Thyroid gland (tissue), 4 donors: ENCODE results near the gene COL10A1. TPM values are rescaled to one million over a fixed set of nuclear protein-coding genes. Genes with fewer than 3 reads are reported as not detected.
"Not testable (repeated sequence)": the region's sequence is repeated elsewhere in the genome, so short reads cannot be mapped to it uniquely, and the experiment has no call there.

Source experiments
- DNase-seq, 2 donors: peaks; one replicate each; pipeline ENCODE4 v3.0.0-alpha.2; 2019
- H3K27ac ChIP-seq, 3 donors: fragments of 200-600 bp; sonication (generic); 1 replicate in 2 of 3; 2 replicates in 1 of 3; pipeline ENCODE4 v1.5.1; 2016 to 2019; ENCODE audit warnings: mild to moderate bottlenecking in 1 of 3, moderate library complexity in 1 of 3
- H3K27me3 ChIP-seq: fragments of 200-600 bp; sonication (generic); one replicate; pipeline ENCODE4 v1.5.1; 2019
- H3K36me3 ChIP-seq, 2 donors: fragments of 200-600 bp; sonication (generic); one replicate each; pipeline ENCODE4 v1.5.1; 2016 to 2019
- H3K4me1 ChIP-seq, 2 donors: fragments of 200-600 bp; sonication (generic); one replicate each; pipeline ENCODE4 v1.5.1; 2017 to 2019
- H3K4me3 ChIP-seq, 3 donors: fragments of 200-600 bp; sonication (generic); replicated peaks in 1 of 3; 1 replicate in 2 of 3; 2 replicates in 1 of 3; pipeline ENCODE4 v1.5.1; 2016; ENCODE audit warnings: mild to moderate bottlenecking in 1 of 3
- H3K9me3 ChIP-seq: fragments of 200-600 bp; sonication (generic); one replicate; pipeline ENCODE4 v1.5.1; 2017
- POLR2A ChIP-seq, 2 donors: fragments of 450-650 bp; IDR thresholded peaks; one replicate each; pipeline ENCODE4 v1.6.1; 2017; ENCODE audit warnings: antibody characterized with exemption in 2 of 2, mild to moderate bottlenecking in 2 of 2, moderate library complexity in 1 of 2
- WGBS, 2 donors: methylation state at CpG; one replicate each; pipeline ENCODE4 v1.1.5; 2017; 5-methylcytosine and 5-hydroxymethylcytosine counted together
- intact Hi-C: fragments of 100-400 bp; cut with DNase I; formaldehyde crosslinking; loops from one replicate; pipeline ENCODE4 v1.15.1; 2023
- total RNA-seq, 4 donors: library from RNA; depleted of rRNA; stranded (reverse); fragments of >200 nt; gene quantifications; one replicate each; pipeline ENCODE4 v1.2.3, GENCODE V29; 2016
- TF ChIP-seq, protein P1 (sequence below), 6 experiments: fragments of 200-600 bp in 3 of 6; fragments of 450-650 bp in 3 of 6; sonication (generic) in 3 of 6; IDR thresholded peaks; one replicate each; pipeline ENCODE4 v1.5.1; 2016 to 2019; ENCODE audit warnings: antibody characterized with exemption in 6 of 6, mild to moderate bottlenecking in 2 of 6, inconsistent platforms in 1 of 6, moderate library complexity in 1 of 6

The COL10A1 gene
- total RNA-seq, 4 donors from 2014 or later: 0.78 TPM; not detected in 3

DNA sequence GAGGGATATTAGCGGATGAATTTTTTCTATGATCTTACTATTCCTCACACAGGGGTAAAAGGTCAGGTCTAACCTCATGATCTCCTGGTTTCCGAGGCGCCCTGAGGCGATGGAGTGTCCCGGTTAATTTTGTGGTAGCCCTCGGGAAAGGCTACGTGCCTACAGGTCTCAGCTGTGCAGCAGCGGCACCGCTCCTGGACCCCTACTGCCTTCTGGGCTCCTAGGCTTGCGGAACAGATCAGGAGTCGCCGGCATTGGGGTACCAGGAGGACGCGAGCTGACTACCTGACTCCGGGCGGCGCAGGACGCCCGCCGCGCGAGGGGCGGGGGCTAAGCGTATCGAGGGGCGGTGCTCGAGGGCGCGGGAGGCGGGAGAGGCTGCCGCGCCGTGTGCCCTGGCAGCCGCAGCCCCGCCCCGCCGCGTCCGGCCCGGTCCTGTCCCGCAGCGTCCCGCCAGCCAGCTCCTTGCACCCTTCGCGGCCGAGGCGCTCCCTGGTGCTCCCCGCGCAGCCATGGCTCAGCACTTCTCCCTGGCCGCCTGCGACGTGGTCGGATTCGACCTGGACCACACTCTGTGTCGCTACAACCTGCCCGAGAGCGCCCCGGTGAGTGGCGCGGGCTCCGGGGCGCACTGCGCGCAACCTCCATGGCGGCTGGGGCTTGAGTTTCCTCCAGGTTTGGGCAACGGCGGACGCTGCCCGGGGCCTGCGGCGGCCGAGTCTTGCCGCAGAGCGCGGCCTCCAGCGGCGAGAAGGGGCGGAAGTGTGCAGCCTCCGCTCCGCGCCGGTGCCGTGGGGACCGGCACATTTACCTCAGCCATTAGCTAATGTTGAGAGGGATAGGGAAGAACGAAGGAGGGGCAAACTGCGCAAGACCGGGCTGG lies 25.3 kb downstream of the COL10A1 start, which contains the start of gene NT5DC1:
TSS of gene NT5DC1 (plus strand) at position 435 of the 883 bp plus-strand sequence. CDS start at position 513, 78 bp downstream.
- Histone ChIP-seq H3K4me3 (peak within 1 kb of the TSS; percentile 68 to 80 (median 78)), H3K4me1 (peaks cover 8 to 23% of the 10 kb centered on the region in 2 donors), H3K9me3 (no peaks in the 10 kb centered on the region), H3K27me3 (no peaks in the 10 kb centered on the region), H3K27ac (peak within 1 kb of the TSS; percentile 97 to 98 (median 97)), H3K36me3 (no peaks in the 10 kb centered on the region)
- peak; percentile 88 to 89 for DNase-seq
- peak; percentile 25 to 95 for TF ChIP-seq POLR2A (IDR thresholded peaks at IDR 0.05)
- TF ChIP-seq, protein P1, sequence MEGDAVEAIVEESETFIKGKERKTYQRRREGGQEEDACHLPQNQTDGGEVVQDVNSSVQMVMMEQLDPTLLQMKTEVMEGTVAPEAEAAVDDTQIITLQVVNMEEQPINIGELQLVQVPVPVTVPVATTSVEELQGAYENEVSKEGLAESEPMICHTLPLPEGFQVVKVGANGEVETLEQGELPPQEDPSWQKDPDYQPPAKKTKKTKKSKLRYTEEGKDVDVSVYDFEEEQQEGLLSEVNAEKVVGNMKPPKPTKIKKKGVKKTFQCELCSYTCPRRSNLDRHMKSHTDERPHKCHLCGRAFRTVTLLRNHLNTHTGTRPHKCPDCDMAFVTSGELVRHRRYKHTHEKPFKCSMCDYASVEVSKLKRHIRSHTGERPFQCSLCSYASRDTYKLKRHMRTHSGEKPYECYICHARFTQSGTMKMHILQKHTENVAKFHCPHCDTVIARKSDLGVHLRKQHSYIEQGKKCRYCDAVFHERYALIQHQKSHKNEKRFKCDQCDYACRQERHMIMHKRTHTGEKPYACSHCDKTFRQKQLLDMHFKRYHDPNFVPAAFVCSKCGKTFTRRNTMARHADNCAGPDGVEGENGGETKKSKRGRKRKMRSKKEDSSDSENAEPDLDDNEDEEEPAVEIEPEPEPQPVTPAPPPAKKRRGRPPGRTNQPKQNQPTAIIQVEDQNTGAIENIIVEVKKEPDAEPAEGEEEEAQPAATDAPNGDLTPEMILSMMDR (IDR thresholded peaks at IDR 0.05): peak in 3 of 6 experiments; percentile 16 to 22 (median 21)
- intact Hi-C loops: loop anchor here (5.0 kb wide), 1 partner anchor 88 kb away; no protein-coding TSS in a partner anchor
- 1 to 4% methylated on average over 10 to 31 of the region's 87 CpGs for WGBS, 2 donors

DNA sequence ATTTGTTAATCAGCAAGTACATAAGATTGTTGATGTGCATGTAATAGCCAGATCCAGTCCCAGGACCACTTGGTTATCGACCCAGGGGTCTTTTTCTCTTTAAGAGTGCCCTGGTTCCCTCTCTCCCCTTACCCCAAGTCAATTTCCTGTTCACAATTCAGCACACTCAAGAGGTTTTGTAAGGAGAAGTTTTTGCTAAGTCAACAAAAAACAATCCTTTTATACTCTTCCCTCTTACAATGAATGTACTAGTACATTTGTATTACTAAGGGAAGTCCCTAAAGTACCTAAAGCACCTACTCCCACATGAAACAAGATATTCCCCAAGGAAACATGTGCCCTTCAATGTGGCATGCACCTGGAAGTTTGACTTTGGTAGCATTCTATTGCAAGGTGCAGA lies 26.9 kb downstream of the COL10A1 start:
- H3K9me3 ChIP-seq: no peaks in the 10 kb centered on the region
- H3K27me3 ChIP-seq: no peaks in the 10 kb centered on the region
- no peak for TF ChIP-seq POLR2A (IDR thresholded peaks at IDR 0.05)
- TF ChIP-seq, protein P1 (IDR thresholded peaks at IDR 0.05): no peak
- WGBS, 2 donors: 48 to 52% methylated on average over 1 of the region's 1 CpG
- intact Hi-C loops: no loop called here
- DNase-seq: no peak
- peaks cover 8 to 18% of the 10 kb centered on the region in 2 donors for H3K4me1 ChIP-seq
- H3K27ac ChIP-seq: peak overlapping the region in 1 of 3 donors; percentile 27
- H3K36me3 ChIP-seq: no peaks in the 10 kb centered on the region
- no peak overlapping the region for H3K4me3 ChIP-seq

- intact Hi-C loops: no loop called here
- no peaks in the 10 kb centered on the region for H3K36me3 ChIP-seq
- TF ChIP-seq POLR2A (IDR thresholded peaks at IDR 0.05): no peak
- TF ChIP-seq, protein P1 (IDR thresholded peaks at IDR 0.05): peak in 4 of 6 experiments; percentile 18 to 59 (median 52)
- no peak overlapping the region for H3K27ac ChIP-seq
- H3K4me3 ChIP-seq: no peak overlapping the region
- no peaks in the 10 kb centered on the region for H3K27me3 ChIP-seq
- no peaks in the 10 kb centered on the region for H3K9me3 ChIP-seq
- WGBS, 2 donors: 37 to 81% methylated on average over 2 of the region's 2 CpGs
- no peak for DNase-seq
- peaks cover 6 to 7% of the 10 kb centered on the region in 2 donors for H3K4me1 ChIP-seq
These were observed 28.7 kb downstream of the COL10A1 start for GRCh38 chr6:116096979-116097816.

GRCh38 chr6:116096048-116096759 lies 29.7 kb downstream of the COL10A1 start:
- H3K4me3 ChIP-seq, H3K4me1 ChIP-seq, DNase-seq, H3K9me3 ChIP-seq, H3K36me3 ChIP-seq, H3K27me3 ChIP-seq, intact Hi-C loops, H3K27ac ChIP-seq: not testable (repeated sequence)
- WGBS, 2 donors: 91 to 97% methylated on average over 9 of the region's 9 CpGs

- Histone ChIP-seq H3K36me3 (no peaks in the 10 kb centered on the region), H3K9me3 (no peaks in the 10 kb centered on the region), H3K27me3 (no peaks in the 10 kb centered on the region), H3K27ac (no peak overlapping the region), H3K4me3 (no peak overlapping the region), H3K4me1 (peaks cover 1 to 7% of the 10 kb centered on the region in 2 donors)
- intact Hi-C loops: no loop called here
- 92 to 93% methylated on average over 4 to 7 of the region's 7 CpGs for WGBS, 2 donors
- no peak for DNase-seq
- TF ChIP-seq, protein P1 (IDR thresholded peaks at IDR 0.05): no peak
- no peak for TF ChIP-seq POLR2A (IDR thresholded peaks at IDR 0.05)
These were observed 31.9 kb downstream of the COL10A1 start for GRCh38 chr6:116094041-116094440.
